ENCODE measurements around the gene INSIG2.

GRCh38 chr2:118049816-118050140, 38.5 kb upstream of the INSIG2 start:
- TF ChIP-seq CTCF (conservative IDR thresholded peaks at IDR 0.05; ENCODE audit: low read depth, low read length) (no peak), EZH2 (IDR thresholded peaks at IDR 0.05; ENCODE audit: borderline replicate concordance, low read depth, low read length, poor library complexity, severe bottlenecking) (no peak)
